Measurements from ENCODE around the gene MAZ.

- no peak for TF ChIP-seq EZH2 (IDR thresholded peaks at IDR 0.05; ENCODE audit: insufficient read depth, poor library complexity, severe bottlenecking)
- no peak for TF ChIP-seq EZH2phosphoT487 (IDR thresholded peaks at IDR 0.05; ENCODE audit: insufficient read depth, low read depth)
Measured at GRCh38 chr16:29774730-29775129, 31.6 kb upstream of the MAZ start.

Data from GM23248 (cell line).